ENCODE data around the gene ASB1. TPM values are rescaled to one million over a fixed set of nuclear protein-coding genes. Genes with fewer than 3 reads are reported as not detected.

ASB1 gene
- polyA plus RNA-seq, 1 donor = 20.8 TPM

GRCh38 chr2:238493411-238493810, 66.7 kb downstream of the ASB1 start:
- WGBS (ENCODE audit: insufficient coverage, low lambda C conversion rate) = 100% methylated on average over 1 of the region's 5 CpGs
- peaks cover 6% of the 10 kb centered on the region for H3K4me1 ChIP-seq (ENCODE audit: control insufficient read depth, insufficient read depth, low read length)
- H3K4me3 ChIP-seq (ENCODE audit: low read length) = no peak overlapping the region
- DNase-seq = no peak
- H3K9me3 ChIP-seq (ENCODE audit: control insufficient read depth, low read depth, low read length) = no peaks in the 10 kb centered on the region
- no peak overlapping the region for H3K27ac ChIP-seq (ENCODE audit: low read length)
- no peaks in the 10 kb centered on the region for H3K27me3 ChIP-seq (ENCODE audit: control insufficient read depth, insufficient read depth, low read length)
- H3K36me3 ChIP-seq (ENCODE audit: control insufficient read depth, insufficient read depth, low read length) = no peaks in the 10 kb centered on the region

DNA sequence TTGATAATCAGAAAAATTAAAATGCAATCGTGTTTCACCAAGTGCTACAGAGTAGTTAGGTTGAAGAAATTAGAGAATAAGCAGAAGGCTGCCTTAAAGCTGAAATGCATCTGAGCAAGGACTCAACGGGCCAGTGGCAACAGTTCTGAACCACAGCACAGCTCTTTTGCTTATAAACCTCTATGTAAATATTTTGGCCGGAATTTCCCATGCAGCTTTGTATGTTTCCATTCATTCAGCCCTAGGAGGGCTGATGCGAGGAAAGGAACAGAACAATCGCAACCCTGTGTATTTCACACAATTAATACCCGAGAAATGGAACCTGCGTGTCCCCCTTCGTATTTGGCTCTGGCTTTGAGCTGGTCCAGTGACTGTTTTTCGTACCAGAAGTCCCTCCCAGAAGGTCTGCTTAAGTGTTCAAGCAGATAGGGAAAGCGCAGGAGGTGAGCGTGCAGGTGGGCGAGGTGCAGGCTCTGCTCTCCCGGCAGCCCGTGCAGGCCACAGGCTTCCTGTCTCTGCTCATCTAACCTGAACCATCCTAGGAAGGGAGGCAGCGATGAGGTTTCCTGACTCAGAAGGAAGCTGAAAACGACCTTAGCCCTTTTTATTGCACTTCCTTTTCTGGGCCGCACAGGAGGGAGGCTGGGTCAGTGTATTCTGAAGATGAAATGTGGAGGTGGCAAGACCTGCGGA, 67.3 kb downstream of the ASB1 start:
- Histone ChIP-seq H3K27ac (ENCODE audit: low read length) (no peak overlapping the region), H3K27me3 (ENCODE audit: control insufficient read depth, insufficient read depth, low read length) (no peaks in the 10 kb centered on the region), H3K4me3 (ENCODE audit: low read length) (no peak overlapping the region), H3K9me3 (ENCODE audit: control insufficient read depth, low read depth, low read length) (no peaks in the 10 kb centered on the region), H3K4me1 (ENCODE audit: control insufficient read depth, insufficient read depth, low read length) (peaks cover 6% of the 10 kb centered on the region), H3K36me3 (ENCODE audit: control insufficient read depth, insufficient read depth, low read length) (no peaks in the 10 kb centered on the region)
- peak; percentile 19 to 65 for DNase-seq
- 100% methylated on average over 2 of the region's 18 CpGs for WGBS (ENCODE audit: insufficient coverage, low lambda C conversion rate)

DNA sequence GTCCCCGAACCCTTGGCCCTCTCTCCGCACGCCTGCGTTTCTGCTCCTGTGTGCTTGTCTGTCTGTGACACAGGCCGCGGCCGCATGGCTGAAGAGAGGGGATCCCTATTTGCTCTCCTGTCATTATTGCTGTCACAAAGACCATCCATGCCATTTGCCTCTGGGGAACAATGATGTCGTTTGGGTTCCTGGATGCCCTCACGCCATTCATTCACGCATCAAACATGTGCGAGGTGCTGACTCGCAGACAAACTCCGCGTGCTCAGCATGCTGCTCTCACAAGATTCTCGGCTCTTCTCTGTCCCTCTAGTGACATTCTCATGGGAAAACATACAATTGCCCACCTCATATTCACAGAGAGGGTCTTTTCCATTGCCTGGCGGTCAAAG, 67.8 kb downstream of the ASB1 start:
- H3K27ac ChIP-seq (ENCODE audit: low read length) = no peak overlapping the region
- no peaks in the 10 kb centered on the region for H3K9me3 ChIP-seq (ENCODE audit: control insufficient read depth, low read depth, low read length)
- no peak overlapping the region for H3K4me3 ChIP-seq (ENCODE audit: low read length)
- peaks cover 6% of the 10 kb centered on the region for H3K4me1 ChIP-seq (ENCODE audit: control insufficient read depth, insufficient read depth, low read length)
- H3K36me3 ChIP-seq (ENCODE audit: control insufficient read depth, insufficient read depth, low read length) = no peaks in the 10 kb centered on the region
- DNase-seq = no peak
- no CpG with 5 or more reads among the region's 16 CpGs for WGBS (ENCODE audit: insufficient coverage, low lambda C conversion rate)
- H3K27me3 ChIP-seq (ENCODE audit: control insufficient read depth, insufficient read depth, low read length) = no peaks in the 10 kb centered on the region

GRCh38 chr2:238495422-238495821, 68.7 kb downstream of the ASB1 start:
- Histone ChIP-seq H3K9me3 (ENCODE audit: control insufficient read depth, low read depth, low read length) (no peaks in the 10 kb centered on the region), H3K4me3 (ENCODE audit: low read length) (no peak overlapping the region), H3K36me3 (ENCODE audit: control insufficient read depth, insufficient read depth, low read length) (no peaks in the 10 kb centered on the region), H3K27me3 (ENCODE audit: control insufficient read depth, insufficient read depth, low read length) (no peaks in the 10 kb centered on the region), H3K4me1 (ENCODE audit: control insufficient read depth, insufficient read depth, low read length) (peaks cover 6% of the 10 kb centered on the region), H3K27ac (ENCODE audit: low read length) (no peak overlapping the region)
- 88% methylated on average over 1 of the region's 10 CpGs for WGBS (ENCODE audit: insufficient coverage, low lambda C conversion rate)
- no peak for DNase-seq

- 100% methylated on average over 2 of the region's 23 CpGs for WGBS (ENCODE audit: insufficient coverage, low lambda C conversion rate)
- H3K9me3 ChIP-seq (ENCODE audit: control insufficient read depth, low read depth, low read length) = no peaks in the 10 kb centered on the region
- H3K36me3 ChIP-seq (ENCODE audit: control insufficient read depth, insufficient read depth, low read length) = no peaks in the 10 kb centered on the region
- H3K27ac ChIP-seq (ENCODE audit: low read length) = no peak overlapping the region
- H3K4me3 ChIP-seq (ENCODE audit: low read length) = no peak overlapping the region
- no peak for DNase-seq
- no peaks in the 10 kb centered on the region for H3K27me3 ChIP-seq (ENCODE audit: control insufficient read depth, insufficient read depth, low read length)
- peaks cover 6% of the 10 kb centered on the region for H3K4me1 ChIP-seq (ENCODE audit: control insufficient read depth, insufficient read depth, low read length)
Observed at GRCh38 chr2:238496756-238497609, 70.3 kb downstream of the ASB1 start.

DNA sequence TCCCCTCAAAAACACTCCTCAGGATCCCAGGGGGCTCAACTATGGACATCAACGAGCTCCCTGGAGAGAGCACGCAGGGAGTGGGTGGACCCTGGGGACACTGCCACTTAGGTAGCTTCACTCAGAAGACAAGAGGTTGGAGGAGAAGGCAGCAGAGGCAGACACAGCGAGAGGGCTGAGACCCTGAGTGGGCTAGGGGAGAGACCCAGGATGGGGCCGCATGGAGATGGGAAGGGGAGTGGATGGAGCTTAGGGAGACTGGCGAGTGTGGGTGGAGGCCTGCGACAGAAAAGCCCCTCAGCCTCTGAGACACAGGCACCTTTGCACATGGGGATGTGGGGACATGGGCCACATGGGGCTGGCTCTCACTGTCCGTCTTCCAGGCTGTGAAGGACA, 70.9 kb downstream of the ASB1 start:
- H3K27ac ChIP-seq (ENCODE audit: low read length) = no peak overlapping the region
- H3K27me3 ChIP-seq (ENCODE audit: control insufficient read depth, insufficient read depth, low read length) = no peaks in the 10 kb centered on the region
- WGBS (ENCODE audit: insufficient coverage, low lambda C conversion rate) = 100% methylated on average over 1 of the region's 7 CpGs
- DNase-seq = no peak
- H3K4me3 ChIP-seq (ENCODE audit: low read length) = no peak overlapping the region
- H3K36me3 ChIP-seq (ENCODE audit: control insufficient read depth, insufficient read depth, low read length) = no peaks in the 10 kb centered on the region
- H3K9me3 ChIP-seq (ENCODE audit: control insufficient read depth, low read depth, low read length) = no peaks in the 10 kb centered on the region
- H3K4me1 ChIP-seq (ENCODE audit: control insufficient read depth, insufficient read depth, low read length) = peaks cover 6% of the 10 kb centered on the region

GRCh38 chr2:238498188-238498587, 71.5 kb downstream of the ASB1 start:
- Histone ChIP-seq H3K9me3 (ENCODE audit: control insufficient read depth, low read depth, low read length) (no peaks in the 10 kb centered on the region), H3K4me1 (ENCODE audit: control insufficient read depth, insufficient read depth, low read length) (peaks cover 6% of the 10 kb centered on the region), H3K4me3 (ENCODE audit: low read length) (no peak overlapping the region), H3K27ac (ENCODE audit: low read length) (no peak overlapping the region), H3K27me3 (ENCODE audit: control insufficient read depth, insufficient read depth, low read length) (no peaks in the 10 kb centered on the region), H3K36me3 (ENCODE audit: control insufficient read depth, insufficient read depth, low read length) (no peaks in the 10 kb centered on the region)
- no peak for DNase-seq
- WGBS (ENCODE audit: insufficient coverage, low lambda C conversion rate) = no CpG with 5 or more reads among the region's 8 CpGs

DNA sequence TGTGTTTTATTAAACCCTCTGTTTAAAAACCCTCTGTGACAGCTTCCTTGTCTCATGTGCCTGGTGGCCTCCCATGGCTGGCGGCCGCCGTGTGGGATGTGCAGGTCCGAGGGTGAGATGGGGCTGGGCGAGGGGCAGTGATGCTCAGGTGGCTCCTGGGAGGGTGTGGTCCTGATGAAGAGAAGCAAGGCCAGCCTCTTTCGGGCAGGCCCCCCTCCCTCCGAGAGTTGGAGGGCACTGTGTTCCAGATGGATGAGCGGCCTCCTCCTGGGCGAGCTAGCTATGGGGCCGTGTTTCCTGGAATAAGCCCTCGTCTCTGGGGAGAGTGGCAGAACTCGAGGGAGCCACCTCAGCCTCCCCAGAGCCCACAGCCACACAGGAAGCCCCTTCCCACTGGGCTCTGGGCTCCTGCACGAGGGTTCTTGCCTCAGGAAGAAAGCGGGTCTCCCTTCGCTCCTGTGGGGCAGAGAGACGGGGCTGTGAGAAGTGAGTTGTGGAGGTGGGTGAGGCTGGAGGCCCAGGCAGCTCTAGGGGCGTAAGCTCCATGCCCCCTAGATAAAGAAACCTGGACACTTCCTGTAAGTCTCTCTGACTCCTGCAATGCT, 72.1 kb downstream of the ASB1 start:
- no peak for DNase-seq
- Histone ChIP-seq H3K36me3 (ENCODE audit: control insufficient read depth, insufficient read depth, low read length) (no peaks in the 10 kb centered on the region), H3K4me1 (ENCODE audit: control insufficient read depth, insufficient read depth, low read length) (peaks cover 6% of the 10 kb centered on the region), H3K4me3 (ENCODE audit: low read length) (no peak overlapping the region), H3K9me3 (ENCODE audit: control insufficient read depth, low read depth, low read length) (no peaks in the 10 kb centered on the region), H3K27ac (ENCODE audit: low read length) (no peak overlapping the region), H3K27me3 (ENCODE audit: control insufficient read depth, insufficient read depth, low read length) (no peaks in the 10 kb centered on the region)
- WGBS (ENCODE audit: insufficient coverage, low lambda C conversion rate) = no CpG with 5 or more reads among the region's 17 CpGs

GRCh38 chr2:238499731-238500580, 73.2 kb downstream of the ASB1 start:
- no peaks in the 10 kb centered on the region for H3K4me1 ChIP-seq (ENCODE audit: control insufficient read depth, insufficient read depth, low read length)
- H3K36me3 ChIP-seq (ENCODE audit: control insufficient read depth, insufficient read depth, low read length) = no peaks in the 10 kb centered on the region
- no peak overlapping the region for H3K4me3 ChIP-seq (ENCODE audit: low read length)
- H3K27ac ChIP-seq (ENCODE audit: low read length) = no peak overlapping the region
- no peaks in the 10 kb centered on the region for H3K9me3 ChIP-seq (ENCODE audit: control insufficient read depth, low read depth, low read length)
- no peak for DNase-seq
- H3K27me3 ChIP-seq (ENCODE audit: control insufficient read depth, insufficient read depth, low read length) = no peaks in the 10 kb centered on the region
- WGBS (ENCODE audit: insufficient coverage, low lambda C conversion rate) = 100% methylated on average over 1 of the region's 21 CpGs

DNA sequence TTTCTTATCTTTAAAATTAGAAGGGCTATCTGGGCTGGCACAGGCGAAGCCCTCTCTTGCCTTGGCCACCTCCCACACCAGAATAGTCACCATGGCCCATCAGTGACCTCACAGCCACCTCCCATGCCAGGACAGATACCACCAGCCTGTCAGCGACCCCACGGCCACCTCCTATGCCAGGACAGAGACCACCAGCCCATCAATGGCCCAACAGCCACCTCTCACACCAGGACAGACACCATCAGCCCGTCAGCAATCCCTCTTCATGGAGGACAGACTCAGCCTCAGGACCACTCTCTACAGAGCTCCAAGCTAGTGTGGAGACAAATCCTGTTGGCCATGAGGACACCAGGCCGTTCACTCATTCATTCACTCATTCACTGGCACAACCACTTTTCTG, 74.6 kb downstream of the ASB1 start:
- WGBS (ENCODE audit: insufficient coverage, low lambda C conversion rate) = no CpG with 5 or more reads among the region's 5 CpGs
- Histone ChIP-seq H3K9me3 (ENCODE audit: control insufficient read depth, low read depth, low read length) (no peaks in the 10 kb centered on the region), H3K36me3 (ENCODE audit: control insufficient read depth, insufficient read depth, low read length) (no peaks in the 10 kb centered on the region), H3K27ac (ENCODE audit: low read length) (no peak overlapping the region), H3K4me3 (ENCODE audit: low read length) (no peak overlapping the region), H3K4me1 (ENCODE audit: control insufficient read depth, insufficient read depth, low read length) (no peaks in the 10 kb centered on the region), H3K27me3 (ENCODE audit: control insufficient read depth, insufficient read depth, low read length) (no peaks in the 10 kb centered on the region)
- no peak for DNase-seq

Data from large intestine (tissue), 3 donors.